ENCODE measurements around the gene POM121L2. TPM values are rescaled to one million over a fixed set of nuclear protein-coding genes. Genes with fewer than 3 reads are reported as not detected.

POM121L2 gene
- total RNA-seq, 1 experiment from 2014 or later = not detected

Other genes with a start within 250 kb of the POM121L2 start
- gene PRSS16, start 64.6 kb downstream of the POM121L2 start, total RNA-seq (2014; rRNA removed; shearing (Covaris generic)) = 3.4 and 5.2 TPM in 2 replicates
- gene ZNF391, start 76.5 kb upstream of the POM121L2 start, total RNA-seq (2014; rRNA removed; shearing (Covaris generic)) = 0.37 and 0.91 TPM in 2 replicates
- 7.3 and 10.2 TPM in 2 replicates for gene ZNF184, start 160.8 kb upstream of the POM121L2 start, total RNA-seq (2014; rRNA removed; shearing (Covaris generic))